T-helper 2 cell treated with Interferon-gamma antibody and Interleukin-4, amounts not matched to agents 5 μg/mL and 100 μg/mL, for 36 hours (primary cell): ENCODE data around the gene PITRM1.
"Not testable (repeated sequence)": the region's sequence is repeated elsewhere in the genome, so short reads cannot be mapped to it uniquely, and the experiment has no call there.

ENCODE experiments used
- DNase-seq: peaks from one replicate; pipeline ENCODE4 v3.0.0; 2021; ENCODE audit warnings: low spot score
- H3K27ac Mint-ChIP-seq: one replicate; pipeline ENCODE4 v1.8.0; 2021; ENCODE audit warnings: mild to moderate bottlenecking, mixed read lengths
- H3K27me3 Mint-ChIP-seq: one replicate; pipeline ENCODE4 v1.8.0; 2021; ENCODE audit warnings: low read depth, mixed read lengths
- H3K36me3 Mint-ChIP-seq: one replicate; pipeline ENCODE4 v1.8.0; 2021; ENCODE audit warnings: low read depth, mixed read lengths
- H3K4me1 Mint-ChIP-seq: one replicate; pipeline ENCODE4 v1.8.0; 2021; ENCODE audit warnings: low read depth, mixed read lengths
- H3K4me3 Mint-ChIP-seq: one replicate; pipeline ENCODE4 v1.8.0; 2022; ENCODE audit warnings: mild to moderate bottlenecking, moderate library complexity, mixed read lengths
- H3K9me3 Mint-ChIP-seq: one replicate; pipeline ENCODE4 v1.8.0; 2021; ENCODE audit warnings: mixed read lengths

Gene PITRM1

DNA sequence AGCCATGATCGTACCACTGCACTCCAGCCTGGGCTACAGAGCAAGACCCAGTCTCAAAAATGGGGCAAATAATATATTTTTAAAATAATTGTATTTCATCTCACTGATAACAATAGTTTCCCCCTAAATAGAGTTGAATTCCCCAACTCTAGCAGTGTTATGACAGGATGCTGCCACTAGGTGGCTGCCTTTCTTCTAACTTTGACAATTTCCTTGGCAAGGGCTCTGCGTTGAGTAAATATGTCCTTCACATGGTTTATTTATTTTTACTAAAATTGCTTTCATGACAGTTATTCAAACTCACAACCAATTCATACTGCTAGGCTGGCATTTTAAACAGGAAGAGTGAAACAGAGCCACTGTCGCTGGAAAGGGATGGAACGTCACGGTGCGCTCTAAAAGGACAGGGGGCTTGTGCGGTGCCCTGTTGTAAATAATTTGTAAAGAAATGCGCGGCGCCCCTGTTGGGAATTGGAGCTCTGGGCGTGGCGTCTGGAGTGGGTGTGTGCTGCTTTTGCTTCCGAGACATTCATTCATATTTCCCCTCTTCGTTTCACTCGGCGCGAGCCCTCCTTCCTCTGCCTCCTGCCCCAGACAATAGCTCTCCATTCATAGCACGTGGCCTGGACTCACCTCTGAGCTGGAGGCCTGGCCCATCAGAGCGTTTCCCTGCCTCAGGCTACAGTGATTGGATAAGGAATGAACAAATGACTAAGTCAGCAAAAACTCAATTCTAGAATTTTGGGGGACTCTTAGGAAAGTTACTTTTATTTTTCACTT, 20.5 kb upstream of the PITRM1 start:
- no peak overlapping the region for H3K27ac Mint-ChIP-seq
- no peak overlapping the region for H3K4me3 Mint-ChIP-seq
- H3K36me3 Mint-ChIP-seq, result no peaks in the 10 kb centered on the region
- H3K9me3 Mint-ChIP-seq, result no peaks in the 10 kb centered on the region
- H3K4me1 Mint-ChIP-seq, result peaks cover 9% of the 10 kb centered on the region
- H3K27me3 Mint-ChIP-seq, result peaks cover 78% of the 10 kb centered on the region
- peak; percentile 26 for DNase-seq

GRCh38 chr10:3190817-3191216, 18.2 kb upstream of the PITRM1 start:
- peaks cover 76% of the 10 kb centered on the region for H3K27me3 Mint-ChIP-seq
- H3K4me3 Mint-ChIP-seq, result no peak overlapping the region
- H3K4me1 Mint-ChIP-seq, result peaks cover 9% of the 10 kb centered on the region

GRCh38 chr10:3187229-3187628, 14.6 kb upstream of the PITRM1 start:
- not testable (repeated sequence) for H3K4me3 Mint-ChIP-seq, H3K4me1 Mint-ChIP-seq, H3K36me3 Mint-ChIP-seq, H3K9me3 Mint-ChIP-seq, DNase-seq, H3K27ac Mint-ChIP-seq
- H3K27me3 Mint-ChIP-seq, result peaks cover 68% of the 10 kb centered on the region

More at GRCh38 chr10:3190817-3191216, 18.2 kb upstream of the PITRM1 start:
- Mint-ChIP-seq H3K9me3 (no peaks in the 10 kb centered on the region), H3K27ac (no peak overlapping the region), H3K36me3 (no peaks in the 10 kb centered on the region)
- no peak for DNase-seq

GRCh38 chr10:3186368-3186767, 13.8 kb upstream of the PITRM1 start:
- DNase-seq, result peak; percentile 62
- H3K36me3 Mint-ChIP-seq, result no peaks in the 10 kb centered on the region
- peak overlapping the region; percentile 18 for H3K4me3 Mint-ChIP-seq

GRCh38 chr10:3185386-3185785, 12.8 kb upstream of the PITRM1 start:
- no peaks in the 10 kb centered on the region for H3K9me3 Mint-ChIP-seq
- DNase-seq, result no peak
- H3K4me3 Mint-ChIP-seq, result no peak overlapping the region
- no peak overlapping the region for H3K27ac Mint-ChIP-seq
- peaks cover 72% of the 10 kb centered on the region for H3K27me3 Mint-ChIP-seq
- H3K4me1 Mint-ChIP-seq, result peaks cover 8% of the 10 kb centered on the region
- H3K36me3 Mint-ChIP-seq, result no peaks in the 10 kb centered on the region

More at GRCh38 chr10:3186368-3186767, 13.8 kb upstream of the PITRM1 start:
- Mint-ChIP-seq H3K4me1 (peaks cover 8% of the 10 kb centered on the region), H3K27me3 (peaks cover 72% of the 10 kb centered on the region), H3K9me3 (no peaks in the 10 kb centered on the region), H3K27ac (no peak overlapping the region)

GRCh38 chr10:3180355-3181025, 7.9 kb upstream of the PITRM1 start:
- H3K4me1 Mint-ChIP-seq, result no peaks in the 10 kb centered on the region
- H3K9me3 Mint-ChIP-seq, result no peaks in the 10 kb centered on the region
- no peak overlapping the region for H3K4me3 Mint-ChIP-seq
- H3K36me3 Mint-ChIP-seq, result no peaks in the 10 kb centered on the region
- no peak for DNase-seq
- H3K27me3 Mint-ChIP-seq, result peaks cover 81% of the 10 kb centered on the region
- H3K27ac Mint-ChIP-seq, result no peak overlapping the region

DNA sequence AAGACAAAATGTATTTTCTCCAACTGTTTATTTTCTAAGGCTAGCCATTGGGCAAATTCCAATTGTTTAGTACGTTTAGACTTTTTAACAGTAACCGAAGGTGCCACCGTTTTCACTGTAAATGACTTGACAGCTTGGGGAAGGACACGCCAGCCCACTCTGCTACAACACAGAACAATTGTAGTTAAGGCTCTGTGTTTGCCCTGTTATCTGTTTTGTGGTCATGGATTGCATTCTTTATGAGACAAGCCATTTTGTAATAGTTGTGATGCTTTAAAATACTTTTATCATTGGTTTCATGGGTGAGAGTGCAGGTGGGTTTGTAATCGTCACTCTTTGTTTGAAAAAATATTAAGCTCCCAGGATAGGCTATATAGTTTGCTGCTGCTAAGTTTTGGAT, 6.6 kb upstream of the PITRM1 start:
- H3K36me3 Mint-ChIP-seq, result no peaks in the 10 kb centered on the region
- H3K4me3 Mint-ChIP-seq, result no peak overlapping the region
- H3K27me3 Mint-ChIP-seq, result peaks cover 84% of the 10 kb centered on the region
- H3K27ac Mint-ChIP-seq, result no peak overlapping the region
- no peak for DNase-seq
- no peaks in the 10 kb centered on the region for H3K9me3 Mint-ChIP-seq
- no peaks in the 10 kb centered on the region for H3K4me1 Mint-ChIP-seq

DNA sequence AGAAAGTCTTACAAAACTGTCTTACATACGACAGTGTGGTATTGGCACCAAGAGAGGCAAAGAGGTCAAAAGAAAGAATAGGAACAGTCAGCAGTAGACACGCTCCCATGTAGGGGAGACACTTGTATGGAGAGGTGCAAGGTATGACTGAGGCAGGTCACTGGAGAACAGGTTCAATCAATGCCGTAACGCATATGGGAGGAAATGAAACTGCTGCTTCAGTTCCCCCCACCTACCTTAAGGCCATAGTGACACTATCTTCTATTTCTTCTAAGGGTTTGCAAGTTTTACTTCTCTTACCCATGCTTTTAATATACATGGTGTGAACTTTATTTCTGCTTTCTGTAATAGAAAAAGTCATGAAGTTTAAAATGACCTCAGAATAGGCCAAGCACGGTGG, 5.5 kb upstream of the PITRM1 start:
- Mint-ChIP-seq H3K9me3 (no peaks in the 10 kb centered on the region), H3K27me3 (peaks cover 79% of the 10 kb centered on the region), H3K27ac (no peak overlapping the region), H3K4me3 (no peak overlapping the region), H3K36me3 (no peaks in the 10 kb centered on the region), H3K4me1 (peaks cover 1% of the 10 kb centered on the region)
- DNase-seq, result no peak

DNA sequence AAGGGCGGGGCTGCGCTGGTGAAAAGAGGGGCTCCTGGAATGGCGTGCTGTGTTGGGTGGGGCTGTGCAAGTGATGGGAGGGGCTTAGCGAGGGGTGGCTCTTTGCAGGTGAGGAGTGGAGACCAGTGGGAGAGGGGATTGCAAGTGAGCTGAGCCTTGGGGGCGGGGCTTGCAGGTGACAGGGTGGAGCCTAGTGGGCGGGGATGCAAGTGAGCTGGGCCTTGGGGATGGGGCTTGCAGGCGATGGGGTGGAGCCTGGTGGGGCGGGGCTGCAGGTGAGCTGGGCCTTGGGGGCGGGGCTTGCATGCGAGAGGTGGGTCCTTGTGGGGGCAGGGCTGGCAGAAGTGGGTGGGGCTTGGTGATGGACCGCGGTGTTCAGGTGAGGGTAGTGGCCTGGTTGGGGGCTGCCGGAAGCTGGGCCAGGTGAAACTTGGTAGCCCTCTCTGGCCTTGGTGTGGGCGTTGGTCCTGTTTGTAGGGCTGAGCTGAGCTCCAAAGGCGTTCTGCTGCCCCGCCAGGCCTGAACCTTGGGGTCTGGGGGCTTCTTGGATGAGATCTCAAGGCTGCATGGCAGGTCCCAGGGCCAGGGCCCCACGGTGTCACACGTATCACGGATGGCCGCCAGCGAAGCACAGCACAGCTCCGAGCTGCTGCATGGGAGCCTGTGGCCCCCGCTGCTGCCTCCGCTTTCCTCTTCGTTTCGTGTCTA, 743 bp upstream of the PITRM1 start:
- no peak for DNase-seq
- peaks cover 6% of the 10 kb centered on the region for H3K4me1 Mint-ChIP-seq
- H3K27ac Mint-ChIP-seq, result peak overlapping the region; percentile 88

DNA sequence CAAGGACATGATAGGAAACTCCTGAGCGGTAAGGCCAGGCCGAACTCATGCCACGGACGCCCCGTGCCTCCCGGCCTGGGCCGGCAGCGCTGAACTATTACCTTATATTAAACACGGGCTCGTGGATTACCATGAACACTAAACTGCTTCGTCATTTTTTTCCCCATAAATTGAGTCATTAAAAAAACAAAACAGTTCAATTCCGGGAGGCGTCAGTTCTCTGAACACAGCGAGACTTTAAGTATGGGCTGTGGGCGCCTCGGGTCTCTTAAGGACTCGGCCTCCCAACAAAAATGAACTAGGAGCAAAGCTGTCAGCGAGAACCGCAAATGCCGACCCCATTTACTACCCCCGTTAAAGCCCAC, 519 bp downstream of the PITRM1 start:
- Mint-ChIP-seq H3K9me3 (no peaks in the 10 kb centered on the region), H3K4me1 (peaks cover 6% of the 10 kb centered on the region), H3K27ac (peak overlapping the region; percentile 83), H3K27me3 (peaks cover 31% of the 10 kb centered on the region), H3K36me3 (peaks cover 17% of the 10 kb centered on the region), H3K4me3 (peak overlapping the region; percentile 92)
- no peak for DNase-seq

More for the DNA sequence above, 743 bp upstream of the PITRM1 start:
- Mint-ChIP-seq H3K27me3 (peaks cover 42% of the 10 kb centered on the region), H3K36me3 (peaks cover 14% of the 10 kb centered on the region), H3K4me3 (peak overlapping the region; percentile 84), H3K9me3 (no peaks in the 10 kb centered on the region)

DNA sequence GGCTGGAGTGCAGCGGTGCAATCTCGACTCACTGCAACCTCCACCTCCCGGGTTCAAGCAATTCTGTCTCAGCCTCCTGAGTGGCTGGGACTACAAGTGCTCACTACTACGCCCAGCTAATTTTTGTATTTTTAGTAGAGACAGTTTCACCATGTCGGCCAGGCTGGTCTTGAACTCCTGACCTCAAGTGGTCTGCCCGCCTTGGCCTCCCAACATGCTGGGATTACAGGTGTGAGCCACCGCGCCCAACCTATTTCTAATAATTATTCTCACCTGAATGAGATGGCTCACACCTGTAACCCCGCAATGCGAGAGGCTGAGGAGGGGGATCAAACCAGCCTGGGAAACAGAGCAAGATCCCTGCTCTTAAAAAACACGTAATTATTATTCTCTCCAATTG, 1.1 kb downstream of the PITRM1 start:
- peak overlapping the region; percentile 83 for H3K27ac Mint-ChIP-seq
- not testable (repeated sequence) for H3K4me1 Mint-ChIP-seq

DNA sequence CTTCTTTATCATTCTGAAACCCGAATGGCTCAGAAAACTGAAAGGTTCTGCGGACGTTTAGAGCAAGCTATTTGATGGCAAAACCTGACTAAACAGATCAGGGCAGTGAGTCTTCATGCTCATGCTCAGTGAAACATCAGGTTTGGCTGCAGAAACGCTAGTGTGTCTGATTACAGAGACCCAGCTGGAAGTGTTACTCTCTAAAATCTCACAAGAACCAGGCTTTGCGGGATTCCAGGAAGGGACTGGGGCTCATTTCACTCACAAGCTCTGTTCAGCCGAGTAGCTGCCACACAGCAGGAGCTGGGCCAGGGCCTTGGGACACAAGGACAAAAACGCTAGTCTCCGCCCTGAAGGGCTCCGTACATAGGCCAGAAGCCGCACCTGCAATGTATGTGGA, 2.9 kb downstream of the PITRM1 start:
- no peak for DNase-seq
- peaks cover 39% of the 10 kb centered on the region for H3K36me3 Mint-ChIP-seq
- H3K27me3 Mint-ChIP-seq, result peaks cover 7% of the 10 kb centered on the region
- peaks cover 6% of the 10 kb centered on the region for H3K4me1 Mint-ChIP-seq
- H3K4me3 Mint-ChIP-seq, result no peak overlapping the region
- no peak overlapping the region for H3K27ac Mint-ChIP-seq
- H3K9me3 Mint-ChIP-seq, result no peaks in the 10 kb centered on the region

More for the DNA sequence above, 1.1 kb downstream of the PITRM1 start:
- Mint-ChIP-seq H3K4me3 (peak overlapping the region; percentile 92), H3K27me3 (peaks cover 25% of the 10 kb centered on the region), H3K36me3 (peaks cover 23% of the 10 kb centered on the region)
- DNase-seq, H3K9me3 Mint-ChIP-seq: not testable (repeated sequence)

GRCh38 chr10:3169271-3169670, 3.3 kb downstream of the PITRM1 start:
- no peaks in the 10 kb centered on the region for H3K9me3 Mint-ChIP-seq
- H3K27ac Mint-ChIP-seq, result no peak overlapping the region
- H3K27me3 Mint-ChIP-seq, result peaks cover 5% of the 10 kb centered on the region
- H3K36me3 Mint-ChIP-seq, result peaks cover 40% of the 10 kb centered on the region
- no peak overlapping the region for H3K4me3 Mint-ChIP-seq
- no peak for DNase-seq
- H3K4me1 Mint-ChIP-seq, result peaks cover 6% of the 10 kb centered on the region
